K562 (cell line): ENCODE measurements around the gene COLEC12. TPM values are rescaled to one million over a fixed set of nuclear protein-coding genes. Genes with fewer than 3 reads are reported as not detected.

Source experiments
- ATAC-seq: fragments of 200-7000 bp; cut with Tn5 transposase; 3 replicates; pipeline ENCODE4 v1.9.1; 2020; ENCODE audit warnings: moderate library complexity
- BruUV-seq: library from RNA; stranded (reverse); fragments of 400-500 nt; replicated peaks from 2 replicates; lab custom pipeline; 2021; lab: Mats Ljungman, UMichigan
- CTCF ChIA-PET: fragments of 300-600 bp; formaldehyde crosslinking; extraction: SDS; loops from one replicate; lab custom pipeline; 2021; ENCODE audit warnings: low intra/inter-chr PET ratio; lab: Yijun Ruan, JAX
- POLR2A ChIA-PET: fragments of 300-600, 350-650 bp; sonication (Branson Sonifier 250); formaldehyde crosslinking; extraction: SDS; loops from one replicate; lab custom pipeline; 2021; ENCODE audit warnings: antibody characterized with exemption, inconsistent platforms; lab: Yijun Ruan, JAX
- DNase-seq, 4 experiments: peaks; one replicate each; pipeline versions ENCODE4 v3.0.0 to v3.0.0-alpha.2; 2011 to 2018; ENCODE audit warnings: low spot score in 3 of 4, mixed read lengths in 3 of 4; ENCODE audit errors: extremely low read depth in 1 of 4
- FAIRE-seq: peaks from 2 replicates; lab custom pipeline; 2011; peaks lifted over from hg19 to GRCh38; lab: Jason Lieb, UNC
- H2AFZ ChIP-seq: 2 replicates; pipeline ENCODE4 v1.6.0; 2011; ENCODE audit warnings: low read depth, low read length, control low read depth, inconsistent platforms
- H3K27ac ChIP-seq: fragments of 200-600 bp; 3 replicates; pipeline ENCODE4 v1.8.0; 2011; ENCODE audit warnings: low read depth, mild to moderate bottlenecking, control low read depth, inconsistent platforms, low read length, moderate library complexity, mixed read lengths; ENCODE audit errors: extremely low read depth
- H3K27me3 ChIP-seq, 2 experiments: fragments of 300-600 bp in 1 of 2; 2 replicates in 1 of 2; 3 replicates in 1 of 2; pipeline versions ENCODE4 v1.6.0 to v1.8.0; 2011; ENCODE audit warnings: inconsistent platforms in 2 of 2, low read length in 2 of 2, mild to moderate bottlenecking in 1 of 2, mixed read lengths in 1 of 2, moderate library complexity in 1 of 2; ENCODE audit not compliant: control insufficient read depth in 2 of 2, insufficient read depth in 2 of 2
- H3K36me3 ChIP-seq: fragments of 300-600 bp; 3 replicates; pipeline ENCODE4 v1.8.0; 2011; ENCODE audit warnings: mild to moderate bottlenecking, low read length, inconsistent platforms; ENCODE audit not compliant: control insufficient read depth, insufficient read depth
- H3K4me1 ChIP-seq, 2 experiments: fragments of 200-600 bp in 1 of 2; replicated peaks in 1 of 2; 2 replicates in 1 of 2; 3 replicates in 1 of 2; pipeline versions ENCODE4 v1.5.1 to v1.8.0; 2011; ENCODE audit warnings: inconsistent platforms in 2 of 2, low read length in 2 of 2, mild to moderate bottlenecking in 1 of 2, mixed read lengths in 1 of 2, moderate library complexity in 1 of 2; ENCODE audit not compliant: control insufficient read depth in 2 of 2, insufficient read depth in 2 of 2
- H3K4me2 ChIP-seq: 2 replicates; pipeline ENCODE4 v1.6.1; 2011; ENCODE audit warnings: low read length, control low read depth, inconsistent platforms, mixed read lengths; ENCODE audit not compliant: insufficient read depth
- H3K4me3 ChIP-seq: fragments of 200-600 bp; sonication (generic), shearing (Covaris generic); 2 replicates; pipeline ENCODE4 v1.5.1; 2016; ENCODE audit warnings: control low read depth, inconsistent platforms
- H3K79me2 ChIP-seq: fragments of 200-600 bp; 3 replicates; pipeline ENCODE4 v1.8.0; 2011; ENCODE audit warnings: low read length, inconsistent platforms; ENCODE audit not compliant: control insufficient read depth, insufficient read depth
- H3K9ac ChIP-seq, 2 experiments: 2 replicates each; pipeline versions ENCODE4 v1.6.0 to v1.6.1; 2011; ENCODE audit warnings: low read depth in 2 of 2, low read length in 2 of 2, control low read depth in 1 of 2, inconsistent platforms in 1 of 2, mild to moderate bottlenecking in 1 of 2, mixed read lengths in 1 of 2; ENCODE audit not compliant: insufficient read depth in 1 of 2
- H3K9me1 ChIP-seq: one replicate; pipeline ENCODE4 v1.6.0; 2011; ENCODE audit warnings: inconsistent platforms, mild to moderate bottlenecking, low read length, moderate library complexity; ENCODE audit not compliant: control insufficient read depth, insufficient read depth
- H3K9me3 ChIP-seq: replicated peaks from 2 replicates; pipeline ENCODE4 v1.5.1; 2011; ENCODE audit warnings: low read depth, low read length, inconsistent platforms; ENCODE audit not compliant: control insufficient read depth, insufficient read depth
- H4K20me1 ChIP-seq: replicated peaks from 2 replicates; pipeline ENCODE4 v1.6.1; 2011; ENCODE audit warnings: low read length, inconsistent platforms, mixed read lengths; ENCODE audit not compliant: control insufficient read depth, insufficient read depth
- CEBPG ChIP-seq, 3 experiments: fragments of 200-800 bp in 1 of 3; sonication (Bioruptor generic) in 1 of 3; sonication (generic) in 1 of 3; formaldehyde crosslinking in 1 of 3; IDR thresholded peaks in 2 of 3; conservative IDR thresholded peaks in 1 of 3; 2 replicates each; pipeline versions ENCODE4 v1.6.1 to v1.8.0; 2016 to 2022; ENCODE audit warnings: missing compliant biosample characterization in 2 of 3, missing genetic modification characterization in 2 of 3, mild to moderate bottlenecking in 1 of 3, missing genetic modification reagents in 1 of 3
- HEY1 ChIP-seq: fragments of 250-450 bp; sonication (Bioruptor Pico); IDR thresholded peaks from 2 replicates; pipeline ENCODE4 v1.5.0; 2020; ENCODE audit warnings: mild to moderate bottlenecking, moderate library complexity, borderline replicate concordance
- MBD2 ChIP-seq: sonication (generic); IDR thresholded peaks from 2 replicates; pipeline ENCODE4 v1.6.1; 2016; ENCODE audit warnings: low read depth, borderline replicate concordance
- YY1 ChIP-seq, 3 experiments: IDR thresholded peaks; 2 replicates each; pipeline ENCODE4 v1.6.1; 2011; ENCODE audit warnings: low read length in 2 of 3, mild to moderate bottlenecking in 2 of 3, moderate library complexity in 2 of 3, borderline replicate concordance in 1 of 3, control low read depth in 1 of 3, low read depth in 1 of 3; ENCODE audit not compliant: insufficient read depth in 3 of 3, insufficient replicate concordance in 2 of 3, control insufficient read depth in 1 of 3, insufficient read length in 1 of 3; ENCODE audit errors: extremely low read depth in 1 of 3
- ZNF384 ChIP-seq: IDR thresholded peaks from 2 replicates; pipeline ENCODE4 v1.6.1; 2012; ENCODE audit warnings: low read depth, low read length, improper control_type of control experiment
- ZNF785 ChIP-seq: fragments of 250-450 bp; sonication (Bioruptor Pico); IDR thresholded peaks from 2 replicates; pipeline ENCODE4 v1.4.0; 2020; ENCODE audit warnings: mild to moderate bottlenecking
- WGBS: fragments of 100-300 bp; shearing (Covaris generic); methylation state at CpG from one replicate; pipeline ENCODE4 v1.1.6; 2016; ENCODE audit warnings: low coverage, mixed read lengths; ENCODE audit not compliant: insufficient coverage; ENCODE audit errors: missing lambda C conversion rate; 5-methylcytosine and 5-hydroxymethylcytosine counted together
- in situ Hi-C: fragments of 300-500 bp; cut with MboI; formaldehyde crosslinking; loops from 4 replicates; pipeline ENCODE4 v1.15.0; 2018; ENCODE audit warnings: inconsistent platforms, mixed read lengths
- intact Hi-C: fragments of 100-400 bp; cut with micrococcal nuclease; formaldehyde crosslinking; loops from 2 replicates; pipeline ENCODE4 v1.14.2; 2022
- polyA plus RNA-seq, 8 experiments: library from polyadenylated mRNA; depleted of rRNA in 4 of 8; stranded (reverse) in 5 of 8; unstranded in 3 of 8; fragments of >200 nt; fragmentation: Nextera tagmentation in 2 of 8; fragmentation: Illumina TruSeq in 1 of 8; extraction: Ambion mirVana in 2 of 8; extraction: Trizol in 1 of 8; gene quantifications; 2 replicates each; pipeline versions ENCODE4 v1.2.1 to v1.2.3, GENCODE V29; 2011 to 2014; ENCODE audit warnings: inconsistent platforms in 1 of 8, missing spikeins in 1 of 8
- total RNA-seq, 7 experiments: library from RNA; depleted of rRNA in 6 of 7; stranded (reverse); fragments of >200 nt in 6 of 7; fragmentation: Illumina TruSeq in 2 of 7; extraction: Trizol in 2 of 7; gene quantifications; 2 replicates each; pipeline versions ENCODE4 v1.2.1 to v1.2.3, GENCODE V29; 2011 to 2021; ENCODE audit warnings: low replicate concordance in 1 of 7
- TF ChIP-seq, protein P1 (sequence below): fragments of 450-650 bp; IDR thresholded peaks from 2 replicates; pipeline ENCODE4 v1.6.1; 2016; ENCODE audit warnings: mild to moderate bottlenecking, moderate library complexity
- TF ChIP-seq, protein P2 (sequence below): sonication (generic); formaldehyde crosslinking; IDR thresholded peaks from 2 replicates; pipeline ENCODE4 v1.4.0; 2020; ENCODE audit warnings: mild to moderate bottlenecking, missing genetic modification reagents

COLEC12 gene
- total and polyA plus RNA-seq, 9 of the 15 experiments (the other 6 are each of a cell fraction or from before 2014, with no cell fraction given) = 0.04 TPM; not detected in 8

DNA sequence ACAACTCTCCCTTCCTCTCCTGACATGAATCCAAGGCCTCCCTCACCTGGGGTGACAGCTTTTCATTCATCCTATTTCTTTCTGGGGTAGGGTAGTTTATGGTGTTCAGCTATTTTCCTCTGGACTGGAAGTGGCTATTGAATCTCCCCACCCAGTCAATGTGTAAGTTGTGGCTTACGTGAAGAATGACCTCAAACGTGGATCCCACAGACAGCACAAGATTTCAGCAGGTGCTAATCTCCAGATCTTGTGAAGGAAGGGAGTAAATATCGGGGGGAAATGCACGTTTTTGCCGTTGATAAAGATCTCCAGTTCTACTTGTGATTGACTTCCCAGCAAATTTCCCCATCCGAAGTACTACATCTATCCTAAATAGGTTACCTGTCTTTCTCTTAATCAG is 161.3 kb downstream of the COLEC12 start:
- Histone ChIP-seq H3K9ac (no peak overlapping the region), H3K4me3 (no peak overlapping the region), H3K27me3 (peaks cover 48% of the 10 kb centered on the region in 2 experiments), H3K4me2 (no peak overlapping the region), H3K79me2 (no peaks in the 10 kb centered on the region), H3K36me3 (no peaks in the 10 kb centered on the region), H3K27ac (no peak overlapping the region), H3K9me1 (no peaks in the 10 kb centered on the region), H3K4me1 (no peaks in the 10 kb centered on the region), H3K9me3 (no peaks in the 10 kb centered on the region), H2AFZ (no peak overlapping the region), H4K20me1 (no peaks in the 10 kb centered on the region)
- in situ Hi-C loops (no loop called here), intact Hi-C loops (loop anchor here (5.0 kb wide), 1 partner anchor 42 kb away; no protein-coding TSS in a partner anchor)
- ChIA-PET CTCF (no interaction called here), POLR2A (no interaction called here)
- DNase-seq = no peak
- no TSS peak for BruUV-seq
- ATAC-seq = no peak
- no peak for FAIRE-seq
- 0% methylated on average over 6 of the region's 6 CpGs for WGBS
- TF ChIP-seq ZNF384 = no peak
- no peak for TF ChIP-seq YY1 (IDR thresholded peaks at IDR 0.05; ENCODE audit: borderline replicate concordance in 1 of 3, control insufficient read depth in 1 of 3, extremely low read depth in 1 of 3, insufficient read depth in 3 of 3, insufficient read length in 1 of 3, insufficient replicate concordance in 2 of 3, low read depth in 1 of 3, low read length in 2 of 3)
- TF ChIP-seq, protein P1, sequence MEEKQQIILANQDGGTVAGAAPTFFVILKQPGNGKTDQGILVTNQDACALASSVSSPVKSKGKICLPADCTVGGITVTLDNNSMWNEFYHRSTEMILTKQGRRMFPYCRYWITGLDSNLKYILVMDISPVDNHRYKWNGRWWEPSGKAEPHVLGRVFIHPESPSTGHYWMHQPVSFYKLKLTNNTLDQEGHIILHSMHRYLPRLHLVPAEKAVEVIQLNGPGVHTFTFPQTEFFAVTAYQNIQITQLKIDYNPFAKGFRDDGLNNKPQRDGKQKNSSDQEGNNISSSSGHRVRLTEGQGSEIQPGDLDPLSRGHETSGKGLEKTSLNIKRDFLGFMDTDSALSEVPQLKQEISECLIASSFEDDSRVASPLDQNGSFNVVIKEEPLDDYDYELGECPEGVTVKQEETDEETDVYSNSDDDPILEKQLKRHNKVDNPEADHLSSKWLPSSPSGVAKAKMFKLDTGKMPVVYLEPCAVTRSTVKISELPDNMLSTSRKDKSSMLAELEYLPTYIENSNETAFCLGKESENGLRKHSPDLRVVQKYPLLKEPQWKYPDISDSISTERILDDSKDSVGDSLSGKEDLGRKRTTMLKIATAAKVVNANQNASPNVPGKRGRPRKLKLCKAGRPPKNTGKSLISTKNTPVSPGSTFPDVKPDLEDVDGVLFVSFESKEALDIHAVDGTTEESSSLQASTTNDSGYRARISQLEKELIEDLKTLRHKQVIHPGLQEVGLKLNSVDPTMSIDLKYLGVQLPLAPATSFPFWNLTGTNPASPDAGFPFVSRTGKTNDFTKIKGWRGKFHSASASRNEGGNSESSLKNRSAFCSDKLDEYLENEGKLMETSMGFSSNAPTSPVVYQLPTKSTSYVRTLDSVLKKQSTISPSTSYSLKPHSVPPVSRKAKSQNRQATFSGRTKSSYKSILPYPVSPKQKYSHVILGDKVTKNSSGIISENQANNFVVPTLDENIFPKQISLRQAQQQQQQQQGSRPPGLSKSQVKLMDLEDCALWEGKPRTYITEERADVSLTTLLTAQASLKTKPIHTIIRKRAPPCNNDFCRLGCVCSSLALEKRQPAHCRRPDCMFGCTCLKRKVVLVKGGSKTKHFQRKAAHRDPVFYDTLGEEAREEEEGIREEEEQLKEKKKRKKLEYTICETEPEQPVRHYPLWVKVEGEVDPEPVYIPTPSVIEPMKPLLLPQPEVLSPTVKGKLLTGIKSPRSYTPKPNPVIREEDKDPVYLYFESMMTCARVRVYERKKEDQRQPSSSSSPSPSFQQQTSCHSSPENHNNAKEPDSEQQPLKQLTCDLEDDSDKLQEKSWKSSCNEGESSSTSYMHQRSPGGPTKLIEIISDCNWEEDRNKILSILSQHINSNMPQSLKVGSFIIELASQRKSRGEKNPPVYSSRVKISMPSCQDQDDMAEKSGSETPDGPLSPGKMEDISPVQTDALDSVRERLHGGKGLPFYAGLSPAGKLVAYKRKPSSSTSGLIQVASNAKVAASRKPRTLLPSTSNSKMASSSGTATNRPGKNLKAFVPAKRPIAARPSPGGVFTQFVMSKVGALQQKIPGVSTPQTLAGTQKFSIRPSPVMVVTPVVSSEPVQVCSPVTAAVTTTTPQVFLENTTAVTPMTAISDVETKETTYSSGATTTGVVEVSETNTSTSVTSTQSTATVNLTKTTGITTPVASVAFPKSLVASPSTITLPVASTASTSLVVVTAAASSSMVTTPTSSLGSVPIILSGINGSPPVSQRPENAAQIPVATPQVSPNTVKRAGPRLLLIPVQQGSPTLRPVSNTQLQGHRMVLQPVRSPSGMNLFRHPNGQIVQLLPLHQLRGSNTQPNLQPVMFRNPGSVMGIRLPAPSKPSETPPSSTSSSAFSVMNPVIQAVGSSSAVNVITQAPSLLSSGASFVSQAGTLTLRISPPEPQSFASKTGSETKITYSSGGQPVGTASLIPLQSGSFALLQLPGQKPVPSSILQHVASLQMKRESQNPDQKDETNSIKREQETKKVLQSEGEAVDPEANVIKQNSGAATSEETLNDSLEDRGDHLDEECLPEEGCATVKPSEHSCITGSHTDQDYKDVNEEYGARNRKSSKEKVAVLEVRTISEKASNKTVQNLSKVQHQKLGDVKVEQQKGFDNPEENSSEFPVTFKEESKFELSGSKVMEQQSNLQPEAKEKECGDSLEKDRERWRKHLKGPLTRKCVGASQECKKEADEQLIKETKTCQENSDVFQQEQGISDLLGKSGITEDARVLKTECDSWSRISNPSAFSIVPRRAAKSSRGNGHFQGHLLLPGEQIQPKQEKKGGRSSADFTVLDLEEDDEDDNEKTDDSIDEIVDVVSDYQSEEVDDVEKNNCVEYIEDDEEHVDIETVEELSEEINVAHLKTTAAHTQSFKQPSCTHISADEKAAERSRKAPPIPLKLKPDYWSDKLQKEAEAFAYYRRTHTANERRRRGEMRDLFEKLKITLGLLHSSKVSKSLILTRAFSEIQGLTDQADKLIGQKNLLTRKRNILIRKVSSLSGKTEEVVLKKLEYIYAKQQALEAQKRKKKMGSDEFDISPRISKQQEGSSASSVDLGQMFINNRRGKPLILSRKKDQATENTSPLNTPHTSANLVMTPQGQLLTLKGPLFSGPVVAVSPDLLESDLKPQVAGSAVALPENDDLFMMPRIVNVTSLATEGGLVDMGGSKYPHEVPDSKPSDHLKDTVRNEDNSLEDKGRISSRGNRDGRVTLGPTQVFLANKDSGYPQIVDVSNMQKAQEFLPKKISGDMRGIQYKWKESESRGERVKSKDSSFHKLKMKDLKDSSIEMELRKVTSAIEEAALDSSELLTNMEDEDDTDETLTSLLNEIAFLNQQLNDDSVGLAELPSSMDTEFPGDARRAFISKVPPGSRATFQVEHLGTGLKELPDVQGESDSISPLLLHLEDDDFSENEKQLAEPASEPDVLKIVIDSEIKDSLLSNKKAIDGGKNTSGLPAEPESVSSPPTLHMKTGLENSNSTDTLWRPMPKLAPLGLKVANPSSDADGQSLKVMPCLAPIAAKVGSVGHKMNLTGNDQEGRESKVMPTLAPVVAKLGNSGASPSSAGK = no peak
- no peak for TF ChIP-seq MBD2
- no peak for TF ChIP-seq ZNF785 (CRISPR knock-in tag)
- no peak for TF ChIP-seq CEBPG (CRISPR knock-in tag; IDR thresholded peaks at IDR 0.05)
- no peak for TF ChIP-seq CEBPG (tag; conservative IDR thresholded peaks at IDR 0.05 in 1 of 2, IDR thresholded peaks at IDR 0.05 in 1 of 2)
- TF ChIP-seq HEY1 (CRISPR knock-in tag) = no peak
- TF ChIP-seq, protein P2, sequence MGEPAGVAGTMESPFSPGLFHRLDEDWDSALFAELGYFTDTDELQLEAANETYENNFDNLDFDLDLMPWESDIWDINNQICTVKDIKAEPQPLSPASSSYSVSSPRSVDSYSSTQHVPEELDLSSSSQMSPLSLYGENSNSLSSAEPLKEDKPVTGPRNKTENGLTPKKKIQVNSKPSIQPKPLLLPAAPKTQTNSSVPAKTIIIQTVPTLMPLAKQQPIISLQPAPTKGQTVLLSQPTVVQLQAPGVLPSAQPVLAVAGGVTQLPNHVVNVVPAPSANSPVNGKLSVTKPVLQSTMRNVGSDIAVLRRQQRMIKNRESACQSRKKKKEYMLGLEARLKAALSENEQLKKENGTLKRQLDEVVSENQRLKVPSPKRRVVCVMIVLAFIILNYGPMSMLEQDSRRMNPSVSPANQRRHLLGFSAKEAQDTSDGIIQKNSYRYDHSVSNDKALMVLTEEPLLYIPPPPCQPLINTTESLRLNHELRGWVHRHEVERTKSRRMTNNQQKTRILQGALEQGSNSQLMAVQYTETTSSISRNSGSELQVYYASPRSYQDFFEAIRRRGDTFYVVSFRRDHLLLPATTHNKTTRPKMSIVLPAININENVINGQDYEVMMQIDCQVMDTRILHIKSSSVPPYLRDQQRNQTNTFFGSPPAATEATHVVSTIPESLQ (CRISPR knock-in tag) = no peak
